Mesothelial cell of epicardium (in vitro differentiated cells): Measurements from ENCODE around the gene P2RX2. TPM values are rescaled to one million over a fixed set of nuclear protein-coding genes. Genes with fewer than 3 reads are reported as not detected.

Experiments used
- DNase-seq, 2 experiments: peaks; one replicate each; pipeline ENCODE4 v3.0.0; 2021; ENCODE audit warnings: low spot score in 2 of 2; ENCODE audit not compliant: unreplicated experiment in 2 of 2
- H3K27ac Mint-ChIP-seq: 2 replicates; pipeline ENCODE4 v1.8.0; 2021; ENCODE audit warnings: mixed read lengths
- H3K27me3 Mint-ChIP-seq: 2 replicates; pipeline ENCODE4 v1.8.0; 2021; ENCODE audit warnings: low read depth, mixed read lengths
- H3K36me3 Mint-ChIP-seq: 2 replicates; pipeline ENCODE4 v1.8.0; 2021; ENCODE audit warnings: mixed read lengths
- H3K4me1 Mint-ChIP-seq: 2 replicates; pipeline ENCODE4 v1.8.0; 2021; ENCODE audit warnings: mixed read lengths
- H3K4me3 Mint-ChIP-seq: 2 replicates; pipeline ENCODE4 v1.8.0; 2021; ENCODE audit warnings: mild to moderate bottlenecking, moderate library complexity, mixed read lengths
- H3K9me3 Mint-ChIP-seq: 2 replicates; pipeline ENCODE4 v1.8.0; 2021; ENCODE audit warnings: mixed read lengths
- total RNA-seq: library from RNA; stranded (reverse); gene quantifications from 3 replicates; pipeline ENCODE4 v1.2.1, GENCODE V29; 2021
- TF ChIP-seq, protein P1 (sequence below): fragments of 200-600 bp; sonication (generic); IDR thresholded peaks from one replicate; pipeline ENCODE4 v1.5.0; 2021; ENCODE audit warnings: antibody characterized with exemption; ENCODE audit not compliant: unreplicated experiment

Gene P2RX2
- total RNA-seq, 1 donor from 2014 or later, result 7.3 TPM

DNA sequence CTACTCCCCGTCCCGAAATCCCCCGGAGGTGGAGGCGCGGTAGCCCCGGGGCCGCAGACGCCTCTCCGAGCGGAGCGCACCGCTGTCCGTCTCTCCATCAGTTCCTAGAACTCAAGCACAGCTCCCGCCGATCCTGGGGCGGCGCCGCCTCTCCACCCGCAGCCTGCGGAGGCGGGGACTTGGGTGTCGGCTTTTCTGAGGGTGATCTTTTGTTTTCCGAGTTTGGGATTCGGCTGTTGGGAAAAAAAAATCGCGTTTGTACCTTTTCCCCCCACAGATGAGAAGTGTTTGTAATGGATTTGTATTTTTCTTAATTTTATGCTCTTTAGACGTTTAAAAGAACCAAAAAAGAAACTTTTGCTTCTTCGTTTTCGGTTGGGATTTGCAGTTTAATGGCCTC is 34.8 kb upstream of the P2RX2 start:
- peaks cover 15% of the 10 kb centered on the region for H3K36me3 Mint-ChIP-seq
- H3K4me1 Mint-ChIP-seq, result peaks cover 4% of the 10 kb centered on the region
- no peaks in the 10 kb centered on the region for H3K9me3 Mint-ChIP-seq
- H3K27me3 Mint-ChIP-seq, result peaks cover 59% of the 10 kb centered on the region
- H3K27ac Mint-ChIP-seq, result no peak overlapping the region
- H3K4me3 Mint-ChIP-seq, result peak overlapping the region; percentile 49
- TF ChIP-seq, protein P1, sequence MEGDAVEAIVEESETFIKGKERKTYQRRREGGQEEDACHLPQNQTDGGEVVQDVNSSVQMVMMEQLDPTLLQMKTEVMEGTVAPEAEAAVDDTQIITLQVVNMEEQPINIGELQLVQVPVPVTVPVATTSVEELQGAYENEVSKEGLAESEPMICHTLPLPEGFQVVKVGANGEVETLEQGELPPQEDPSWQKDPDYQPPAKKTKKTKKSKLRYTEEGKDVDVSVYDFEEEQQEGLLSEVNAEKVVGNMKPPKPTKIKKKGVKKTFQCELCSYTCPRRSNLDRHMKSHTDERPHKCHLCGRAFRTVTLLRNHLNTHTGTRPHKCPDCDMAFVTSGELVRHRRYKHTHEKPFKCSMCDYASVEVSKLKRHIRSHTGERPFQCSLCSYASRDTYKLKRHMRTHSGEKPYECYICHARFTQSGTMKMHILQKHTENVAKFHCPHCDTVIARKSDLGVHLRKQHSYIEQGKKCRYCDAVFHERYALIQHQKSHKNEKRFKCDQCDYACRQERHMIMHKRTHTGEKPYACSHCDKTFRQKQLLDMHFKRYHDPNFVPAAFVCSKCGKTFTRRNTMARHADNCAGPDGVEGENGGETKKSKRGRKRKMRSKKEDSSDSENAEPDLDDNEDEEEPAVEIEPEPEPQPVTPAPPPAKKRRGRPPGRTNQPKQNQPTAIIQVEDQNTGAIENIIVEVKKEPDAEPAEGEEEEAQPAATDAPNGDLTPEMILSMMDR, result no peak
- DNase-seq, result no peak

DNA sequence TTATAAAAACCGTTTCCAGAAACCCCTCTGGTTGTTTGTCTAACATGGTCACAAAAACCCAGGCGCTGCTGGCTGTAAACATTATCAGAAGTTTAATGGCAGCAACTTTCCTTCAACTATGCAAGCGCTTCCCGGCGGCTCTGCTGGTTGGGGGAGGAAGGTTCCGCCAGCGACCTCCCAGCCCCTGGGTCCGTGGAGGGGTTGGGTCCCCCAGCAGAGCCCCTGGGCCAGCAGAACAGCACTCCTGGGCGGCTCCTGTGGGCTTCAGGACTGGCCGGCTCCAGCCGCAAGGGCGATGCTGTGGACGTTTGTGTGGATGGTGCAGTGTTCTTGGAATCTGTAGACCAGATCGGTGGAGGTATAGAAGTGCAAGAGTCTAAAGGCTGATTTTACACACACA is 34.1 kb upstream of the P2RX2 start:
- Mint-ChIP-seq H3K4me1 (peaks cover 4% of the 10 kb centered on the region), H3K9me3 (no peaks in the 10 kb centered on the region), H3K27ac (no peak overlapping the region), H3K4me3 (no peak overlapping the region), H3K27me3 (peaks cover 63% of the 10 kb centered on the region), H3K36me3 (peaks cover 12% of the 10 kb centered on the region)
- TF ChIP-seq, protein P1, result no peak
- no peak for DNase-seq

DNA sequence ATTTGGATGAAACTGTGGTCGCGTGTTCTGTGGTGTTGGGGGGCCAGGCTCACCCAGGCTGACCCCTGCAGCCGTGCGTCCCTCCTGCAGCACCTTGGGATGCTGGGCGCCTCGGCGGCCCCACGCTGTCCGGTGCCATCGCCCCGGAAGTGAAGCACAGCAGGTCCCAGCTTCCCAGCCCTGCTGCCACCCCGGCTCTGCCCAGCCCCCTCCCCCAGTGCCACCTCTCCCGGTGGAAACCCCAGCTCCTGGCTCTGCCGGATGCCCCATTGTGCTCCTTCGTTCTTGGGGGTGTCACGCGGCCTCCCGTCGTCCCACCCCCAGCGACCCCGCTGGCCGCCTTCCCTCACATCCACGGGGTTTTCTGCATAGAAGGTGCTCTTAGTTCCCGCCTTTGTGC is 33.4 kb upstream of the P2RX2 start:
- TF ChIP-seq, protein P1, result no peak
- Mint-ChIP-seq H3K9me3 (no peaks in the 10 kb centered on the region), H3K4me1 (peaks cover 4% of the 10 kb centered on the region), H3K27me3 (peaks cover 67% of the 10 kb centered on the region), H3K4me3 (no peak overlapping the region), H3K36me3 (peaks cover 12% of the 10 kb centered on the region), H3K27ac (no peak overlapping the region)
- DNase-seq, result no peak

- DNase-seq, result no peak
- Mint-ChIP-seq H3K4me3 (no peak overlapping the region), H3K36me3 (peaks cover 5% of the 10 kb centered on the region), H3K27me3 (peaks cover 68% of the 10 kb centered on the region), H3K9me3 (no peaks in the 10 kb centered on the region), H3K27ac (no peak overlapping the region), H3K4me1 (peaks cover 4% of the 10 kb centered on the region)
- TF ChIP-seq, protein P1, result no peak
These were observed 31.6 kb upstream of the P2RX2 start for GRCh38 chr12:132586929-132587328.

DNA sequence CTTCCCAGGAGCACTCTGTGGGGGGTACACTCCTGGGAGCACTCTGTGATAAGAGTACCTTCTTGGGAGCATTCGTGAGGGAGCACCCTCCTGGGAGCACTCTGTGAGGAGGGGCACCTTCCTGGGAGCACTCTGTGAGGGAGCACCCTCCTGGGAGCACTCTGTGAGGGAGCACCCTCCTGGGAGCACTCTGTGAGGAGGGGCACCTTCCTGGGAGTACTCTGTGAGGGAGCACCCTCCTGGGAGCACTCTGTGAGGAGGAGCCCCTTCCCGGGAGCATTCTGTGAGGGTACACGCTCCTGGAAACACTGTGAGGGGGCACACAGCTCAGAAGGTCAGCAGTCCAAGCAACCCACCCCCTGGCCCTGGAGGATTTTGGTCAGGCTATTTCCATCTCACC is 30.8 kb upstream of the P2RX2 start:
- TF ChIP-seq, protein P1, result no peak
- H3K27ac Mint-ChIP-seq, result no peak overlapping the region
- DNase-seq, result no peak
- peaks cover 4% of the 10 kb centered on the region for H3K4me1 Mint-ChIP-seq
- peaks cover 5% of the 10 kb centered on the region for H3K36me3 Mint-ChIP-seq
- H3K4me3 Mint-ChIP-seq, result no peak overlapping the region
- no peaks in the 10 kb centered on the region for H3K9me3 Mint-ChIP-seq
- peaks cover 67% of the 10 kb centered on the region for H3K27me3 Mint-ChIP-seq

- TF ChIP-seq, protein P1, result no peak
- Mint-ChIP-seq H3K36me3 (peaks cover 5% of the 10 kb centered on the region), H3K27me3 (peaks cover 72% of the 10 kb centered on the region), H3K4me1 (peaks cover 4% of the 10 kb centered on the region), H3K9me3 (no peaks in the 10 kb centered on the region), H3K4me3 (no peak overlapping the region), H3K27ac (no peak overlapping the region)
- DNase-seq, result no peak
These were observed 30.3 kb upstream of the P2RX2 start for GRCh38 chr12:132588319-132588718.
